Body of pancreas (tissue), 4 donors: Measurements from ENCODE around the gene RSBN1L. TPM values are rescaled to one million over a fixed set of nuclear protein-coding genes. Genes with fewer than 3 reads are reported as not detected.
"Not testable (repeated sequence)": the region's sequence is repeated elsewhere in the genome, so short reads cannot be mapped to it uniquely, and the experiment has no call there.

Experiments used
- ATAC-seq: fragments of 150-250 bp; one replicate; pipeline ENCODE4 v1.9.1; 2016
- DNase-seq, 4 donors: peaks; one replicate each; pipeline ENCODE4 v3.0.0-alpha.2; 2019
- H3K27ac ChIP-seq, 4 donors: fragments of 200-600 bp; sonication (generic); 1 replicate in 3 of 4; 2 replicates in 1 of 4; pipeline versions ENCODE4 v1.5.1 to v1.6.1; 2016 to 2019; ENCODE audit warnings: mild to moderate bottlenecking in 1 of 4, mixed read lengths in 1 of 4, moderate library complexity in 1 of 4
- H3K27me3 ChIP-seq, 2 donors: fragments of 200-600 bp; sonication (generic); one replicate each; pipeline ENCODE4 v1.6.0; 2016; ENCODE audit warnings: mild to moderate bottlenecking in 1 of 2
- H3K36me3 ChIP-seq, 2 donors: fragments of 200-600 bp; sonication (generic); replicated peaks in 1 of 2; 2 replicates each; pipeline ENCODE4 v1.5.1; 2016; ENCODE audit warnings: low read depth in 2 of 2; ENCODE audit not compliant: insufficient read depth in 1 of 2
- H3K4me1 ChIP-seq: fragments of 200-600 bp; sonication (generic); one replicate; pipeline ENCODE4 v1.6.0; 2016
- H3K4me3 ChIP-seq, 2 donors: fragments of 200-600 bp; sonication (generic); 1 replicate in 1 of 2; 2 replicates in 1 of 2; pipeline ENCODE4 v1.5.1; 2016 to 2019
- H3K9me3 ChIP-seq, 3 donors: fragments of 200-600 bp; sonication (generic); 1 replicate in 2 of 3; 2 replicates in 1 of 3; pipeline ENCODE4 v1.5.1; 2016
- CTCF ChIP-seq, 7 experiments: fragments of 450-650 bp in 4 of 7; fragments of 200-600 bp in 3 of 7; sonication (generic) in 3 of 7; IDR thresholded peaks; one replicate each; pipeline ENCODE4 v1.5.1; 2016 to 2019; ENCODE audit warnings: antibody characterized with exemption in 7 of 7
- POLR2A ChIP-seq, 3 donors: fragments of 450-650 bp; IDR thresholded peaks; one replicate each; pipeline ENCODE4 v1.6.1; 2016; ENCODE audit warnings: antibody characterized with exemption in 3 of 3, mild to moderate bottlenecking in 2 of 3
- WGBS, 2 donors: methylation state at CpG; one replicate each; pipeline ENCODE4 v1.1.5; 2017; 5-methylcytosine and 5-hydroxymethylcytosine counted together
- intact Hi-C: fragments of 100-400 bp; cut with DNase I; formaldehyde crosslinking; loops from one replicate; pipeline ENCODE4 v1.15.1; 2023
- total RNA-seq, 2 donors: library from RNA; depleted of rRNA; stranded (reverse); fragments of >200 nt; gene quantifications; one replicate each; pipeline ENCODE4 v1.1.0, GENCODE V29; 2016

The RSBN1L gene
- 10 to 100 TPM; 15.8 to 16.2 TPM for total RNA-seq

- peaks cover 62% of the 10 kb centered on the region for H3K4me1 ChIP-seq
- H3K36me3 ChIP-seq = no peaks in the 10 kb centered on the region
- DNase-seq (peak; percentile 98 to 99 (median 98)), ATAC-seq (peak; percentile 95)
- intact Hi-C loops = no loop called here
- peak within 1 kb of the TSS; percentile 95 to 98 (median 97) for H3K27ac ChIP-seq
- WGBS, 2 donors = 0 to 1% methylated on average over 2 to 53 of the region's 53 CpGs
- H3K27me3 ChIP-seq = no peaks in the 10 kb centered on the region
- TF ChIP-seq CTCF (IDR thresholded peaks at IDR 0.05) = peak in 6 of 7 experiments; percentile 15 to 54 (median 44)
- TF ChIP-seq POLR2A (IDR thresholded peaks at IDR 0.05) = peak; percentile 94 to 97 (median 97)
- H3K4me3 ChIP-seq = peak within 1 kb of the TSS; percentile 91 to 100
- H3K9me3 ChIP-seq = no peaks in the 10 kb centered on the region
Measured at GRCh38 chr7:77696057-77696642, at the start of gene RSBN1L. TSS of gene RSBN1L (plus strand) at chr7:77696459. CDS start at chr7:77696470, 11 bp downstream.

GRCh38 chr7:77648742-77649338, 47.4 kb upstream of the RSBN1L start:
- intact Hi-C loops = no loop called here
- H3K36me3 ChIP-seq = no peaks in the 10 kb centered on the region
- 93 to 94% methylated on average over 6 of the region's 6 CpGs for WGBS, 2 donors
- H3K4me3 ChIP-seq = no peak overlapping the region
- H3K4me1 ChIP-seq = peaks cover 33% of the 10 kb centered on the region
- ATAC-seq = no peak
- TF ChIP-seq CTCF (IDR thresholded peaks at IDR 0.05) (no peak), POLR2A (IDR thresholded peaks at IDR 0.05) (no peak)
- no peak for DNase-seq
- H3K27me3 ChIP-seq = no peaks in the 10 kb centered on the region
- H3K9me3 ChIP-seq = no peaks in the 10 kb centered on the region
- H3K27ac ChIP-seq = no peak overlapping the region

GRCh38 chr7:77649716-77650349, 46.4 kb upstream of the RSBN1L start:
- Histone ChIP-seq H3K27ac (peak overlapping the region in 1 of 4 donors; percentile 37), H3K36me3 (no peaks in the 10 kb centered on the region), H3K27me3 (no peaks in the 10 kb centered on the region), H3K4me1 (peaks cover 38% of the 10 kb centered on the region), H3K9me3 (no peaks in the 10 kb centered on the region), H3K4me3 (no peak overlapping the region)
- DNase-seq (no peak), ATAC-seq (no peak)
- 38 to 44% methylated on average over 4 of the region's 4 CpGs for WGBS, 2 donors
- TF ChIP-seq CTCF (IDR thresholded peaks at IDR 0.05) = no peak
- intact Hi-C loops = no loop called here

GRCh38 chr7:77651575-77652162, 44.6 kb upstream of the RSBN1L start:
- Histone ChIP-seq H3K4me3 (no peak overlapping the region), H3K27me3 (no peaks in the 10 kb centered on the region), H3K36me3 (no peaks in the 10 kb centered on the region), H3K9me3 (no peaks in the 10 kb centered on the region), H3K27ac (peak overlapping the region in 1 of 4 donors; percentile 9), H3K4me1 (peaks cover 38% of the 10 kb centered on the region)
- peak in 3 of 4 donors; percentile 23 to 41 (median 23) for DNase-seq
- ATAC-seq = peak; percentile 21
- TF ChIP-seq CTCF (IDR thresholded peaks at IDR 0.05) (peak; percentile 41 to 71 (median 67)), POLR2A (IDR thresholded peaks at IDR 0.05) (no peak)
- 12 to 17% methylated on average over 3 of the region's 3 CpGs for WGBS, 2 donors
- intact Hi-C loops = no loop called here

- DNase-seq, H3K27ac ChIP-seq, intact Hi-C loops, H3K9me3 ChIP-seq, H3K27me3 ChIP-seq, ATAC-seq, H3K4me3 ChIP-seq, H3K36me3 ChIP-seq: not testable (repeated sequence)
- H3K4me1 ChIP-seq = peaks cover 38% of the 10 kb centered on the region
- WGBS, 2 donors = 95 to 96% methylated on average over 12 of the region's 12 CpGs
Measured at GRCh38 chr7:77652826-77653225, 43.4 kb upstream of the RSBN1L start.
